DND-41 (cell line): ENCODE data around the gene ERN2.

Experiments
- ATAC-seq: fragments of 200-7000 bp; cut with Tn5 transposase; 3 replicates; pipeline ENCODE4 v1.9.1; 2021; ENCODE audit warnings: low read depth; ENCODE audit not compliant: insufficient read depth
- DNase-seq: peaks from one replicate; pipeline ENCODE4 v3.0.0-alpha.2; 2020
- H2AFZ ChIP-seq: 2 replicates; pipeline ENCODE4 v1.6.0; 2012; ENCODE audit warnings: low read depth, low read length
- H3K27ac ChIP-seq: 2 replicates; pipeline ENCODE4 v1.5.1; 2012; ENCODE audit warnings: low read length, inconsistent platforms
- H3K27me3 ChIP-seq: fragments of 200-600 bp; sonication (generic); 2 replicates; pipeline ENCODE4 v1.6.0; 2012; ENCODE audit warnings: low read length, mild to moderate bottlenecking, inconsistent platforms; ENCODE audit not compliant: insufficient read depth, poor library complexity
- H3K36me3 ChIP-seq: 2 replicates; pipeline ENCODE4 v1.5.1; 2012; ENCODE audit warnings: low read length, inconsistent platforms; ENCODE audit not compliant: insufficient read depth
- H3K4me1 ChIP-seq: 2 replicates; pipeline ENCODE4 v1.5.1; 2012; ENCODE audit warnings: mild to moderate bottlenecking, low read length; ENCODE audit not compliant: insufficient read depth
- H3K4me2 ChIP-seq: 2 replicates; pipeline ENCODE4 v1.6.0; 2012; ENCODE audit warnings: mild to moderate bottlenecking, moderate library complexity, low read length, inconsistent platforms; ENCODE audit not compliant: insufficient read depth
- H3K4me3 ChIP-seq, 2 experiments: fragments of 200-600 bp in 1 of 2; shearing (Covaris generic) in 1 of 2; 2 replicates each; pipeline ENCODE4 v1.5.1; 2012 to 2016; ENCODE audit warnings: inconsistent platforms in 2 of 2, low read length in 2 of 2, mild to moderate bottlenecking in 2 of 2, low read depth in 1 of 2, moderate library complexity in 1 of 2
- H3K79me2 ChIP-seq: 2 replicates; pipeline ENCODE4 v1.6.0; 2012; ENCODE audit warnings: low read length, inconsistent platforms; ENCODE audit not compliant: insufficient read depth
- H3K9ac ChIP-seq: 2 replicates; pipeline ENCODE4 v1.6.0; 2012; ENCODE audit warnings: low read depth, mild to moderate bottlenecking, inconsistent platforms, low read length, moderate library complexity
- H3K9me3 ChIP-seq: 2 replicates; pipeline ENCODE4 v1.5.1; 2012; ENCODE audit warnings: low read length, moderate library complexity, mild to moderate bottlenecking, inconsistent platforms; ENCODE audit not compliant: insufficient read depth, severe bottlenecking
- H4K20me1 ChIP-seq: 2 replicates; pipeline ENCODE4 v1.6.0; 2012; ENCODE audit warnings: low read length; ENCODE audit not compliant: insufficient read depth
- CTCF ChIP-seq: IDR thresholded peaks from 2 replicates; pipeline ENCODE4 v1.5.1; 2012; ENCODE audit warnings: borderline replicate concordance, low read length, moderate library complexity, mild to moderate bottlenecking; ENCODE audit not compliant: poor library complexity, severe bottlenecking; ENCODE audit errors: extremely low read depth
- EZH2 ChIP-seq: IDR thresholded peaks from 3 replicates; pipeline ENCODE4 v1.6.1; 2012; ENCODE audit warnings: borderline replicate concordance, low read depth, mild to moderate bottlenecking, moderate library complexity, low read length, inconsistent platforms; ENCODE audit not compliant: severe bottlenecking

Gene ERN2

GRCh38 chr16:23640615-23640930 is 72.4 kb downstream of the ERN2 start:
- Histone ChIP-seq H4K20me1 (peaks cover 9% of the 10 kb centered on the region), H3K9ac (peak overlapping the region; percentile 79), H3K79me2 (peaks cover 70% of the 10 kb centered on the region), H2AFZ (peak overlapping the region; percentile 90), H3K4me1 (peaks cover 38% of the 10 kb centered on the region), H3K27ac (peak overlapping the region; percentile 90), H3K4me2 (peak overlapping the region; percentile 98), H3K4me3 (peak overlapping the region; percentile 79 to 91), H3K36me3 (peaks cover 57% of the 10 kb centered on the region), H3K9me3 (no peaks in the 10 kb centered on the region), H3K27me3 (no peaks in the 10 kb centered on the region)
- peak; percentile 18 for DNase-seq
- TF ChIP-seq EZH2, result no peak
- no peak for TF ChIP-seq CTCF
- ATAC-seq, result no peak
